HEK293T (cell line): ENCODE data around the gene FILIP1L.
A peak's percentile ranks its signal among the peaks of the same experiment; 100 is the strongest.

Source experiments
- CTCF ChIA-PET: fragments of 350-600 bp; formaldehyde crosslinking; extraction: SDS; loops from one replicate; lab custom pipeline; 2021; ENCODE audit warnings: antibody characterized with exemption, inconsistent platforms; lab: Yijun Ruan, JAX
- POLR2A ChIA-PET: fragments of 350-600 bp; formaldehyde crosslinking; extraction: SDS; loops from one replicate; lab custom pipeline; 2020; ENCODE audit warnings: antibody characterized with exemption, inconsistent platforms; lab: Yijun Ruan, JAX
- DNase-seq: peaks from one replicate; pipeline ENCODE4 v3.0.0; 2012; ENCODE audit warnings: mixed read lengths; ENCODE audit errors: extremely low spot score
- ARNT ChIP-seq: fragments of 450-650 bp; IDR thresholded peaks from 2 replicates; pipeline ENCODE4 v1.6.1; 2017; ENCODE audit warnings: mild to moderate bottlenecking
- BHLHE40 ChIP-seq: fragments of 450-650 bp; IDR thresholded peaks from 2 replicates; pipeline ENCODE4 v1.6.1; 2016; ENCODE audit warnings: mild to moderate bottlenecking, moderate library complexity, borderline replicate concordance
- CTBP1 ChIP-seq: fragments of 450-650 bp; IDR thresholded peaks from 2 replicates; pipeline ENCODE4 v1.6.1; 2016; ENCODE audit warnings: borderline replicate concordance
- ELF4 ChIP-seq: fragments of 450-650 bp; IDR thresholded peaks from 2 replicates; pipeline ENCODE4 v1.6.1; 2017; ENCODE audit warnings: antibody characterized with exemption
- FOXA1 ChIP-seq: fragments of 450-650 bp; IDR thresholded peaks from 2 replicates; pipeline ENCODE4 v1.6.1; 2016; ENCODE audit warnings: mild to moderate bottlenecking
- FOXK2 ChIP-seq: fragments of 450-650 bp; IDR thresholded peaks from 2 replicates; pipeline ENCODE4 v1.6.1; 2016; ENCODE audit warnings: mild to moderate bottlenecking
- FOXM1 ChIP-seq: fragments of 450-650 bp; IDR thresholded peaks from 2 replicates; pipeline ENCODE4 v1.6.1; 2017; ENCODE audit warnings: mild to moderate bottlenecking, borderline replicate concordance
- HDGF ChIP-seq: fragments of 450-650 bp; IDR thresholded peaks from 2 replicates; pipeline ENCODE4 v1.6.1; 2017; ENCODE audit warnings: antibody characterized with exemption, borderline replicate concordance
- L3MBTL2 ChIP-seq: fragments of 450-650 bp; conservative IDR thresholded peaks from 2 replicates; pipeline ENCODE4 v1.6.1; 2016; ENCODE audit warnings: mild to moderate bottlenecking
- LEF1 ChIP-seq: fragments of 450-650 bp; IDR thresholded peaks from 2 replicates; pipeline ENCODE4 v1.6.1; 2017; ENCODE audit warnings: mild to moderate bottlenecking, borderline replicate concordance
- NFRKB ChIP-seq: fragments of 450-650 bp; IDR thresholded peaks from 2 replicates; pipeline ENCODE4 v1.6.1; 2016; ENCODE audit warnings: mild to moderate bottlenecking, moderate library complexity
- PKNOX1 ChIP-seq: fragments of 450-650 bp; IDR thresholded peaks from 2 replicates; pipeline ENCODE4 v1.6.1; 2016
- SP1 ChIP-seq: fragments of 450-650 bp; IDR thresholded peaks from 2 replicates; pipeline ENCODE4 v1.6.1; 2017
- SUZ12 ChIP-seq: fragments of 450-650 bp; IDR thresholded peaks from 2 replicates; pipeline ENCODE4 v1.6.1; 2016; ENCODE audit warnings: mild to moderate bottlenecking
- TARDBP ChIP-seq: fragments of 450-650 bp; IDR thresholded peaks from 2 replicates; pipeline ENCODE4 v1.6.1; 2016
- ZNF384 ChIP-seq: fragments of 450-650 bp; IDR thresholded peaks from 2 replicates; pipeline ENCODE4 v1.6.1; 2016

FILIP1L gene

GRCh38 chr3:100073714-100074307, 40.5 kb downstream of the FILIP1L start:
- TF ChIP-seq ZNF384 (no peak), L3MBTL2 (no peak), SUZ12 (no peak), BHLHE40 (no peak), ARNT (no peak), TARDBP (no peak), FOXM1 (no peak), HDGF (no peak), PKNOX1 (no peak), FOXK2 (no peak), NFRKB (no peak), LEF1 (no peak), FOXA1 (no peak), SP1 (no peak), CTBP1 (no peak)
- DNase-seq, result no peak
- ChIA-PET CTCF (interaction anchor here (0.6 to 1.5 kb wide), 3 partner anchors 11 to 227 kb away, joined by 3 to 4 read pairs (median 3); no protein-coding TSS in a partner anchor), POLR2A (interaction anchor here (0.6 to 1.0 kb wide), 3 partner anchors 16 to 256 kb away, joined by 3 read pairs; partner anchors contain the start of genes CMSS1 and TBC1D23)

- ChIA-PET POLR2A (no interaction called here), CTCF (interaction anchor here (0.6 kb wide), 1 partner anchor 10 kb away, joined by 4 read pairs; no protein-coding TSS in a partner anchor)
- no peak for TF ChIP-seq ELF4
- TF ChIP-seq ZNF384, result no peak
- no peak for TF ChIP-seq L3MBTL2
- no peak for TF ChIP-seq ARNT
- no peak for TF ChIP-seq FOXM1
- no peak for TF ChIP-seq SUZ12
- DNase-seq, result no peak
Measured at GRCh38 chr3:100073049-100073713, 41.1 kb downstream of the FILIP1L start.

DNA sequence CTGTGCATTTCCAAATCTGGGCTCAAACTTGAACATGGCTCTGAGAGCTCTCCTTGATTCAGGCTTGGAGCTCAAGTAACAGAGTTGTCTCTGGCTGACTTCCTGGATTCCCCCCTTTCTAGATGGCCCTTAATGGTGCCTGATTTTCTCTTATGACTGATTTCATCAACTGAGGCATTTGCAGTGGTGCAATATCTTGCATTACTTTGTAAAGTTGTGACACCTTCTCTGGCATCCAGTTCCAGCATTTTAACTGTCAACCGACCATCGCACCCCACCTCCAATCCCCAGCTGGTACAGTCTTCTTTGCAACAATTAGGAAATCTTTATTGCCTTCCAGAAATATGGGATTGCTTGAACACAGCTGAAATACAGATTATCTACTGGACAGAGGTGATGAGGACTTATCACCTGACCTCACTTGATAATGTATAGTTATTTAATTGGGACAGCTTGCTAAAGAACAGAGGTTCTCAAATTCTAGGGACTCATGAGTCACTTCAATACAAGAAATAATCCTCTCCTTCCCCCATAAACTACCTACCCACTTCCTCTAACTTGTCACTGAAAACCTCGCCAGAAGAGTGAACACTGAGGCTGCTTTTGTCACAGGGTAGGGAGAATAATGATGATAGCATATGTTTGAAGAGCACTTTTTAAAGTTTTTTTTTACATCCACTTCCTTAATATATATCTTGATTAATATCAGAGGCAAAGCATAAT, 41.8 kb downstream of the FILIP1L start:
- TF ChIP-seq ARNT, result no peak
- no peak for TF ChIP-seq FOXK2
- no peak for TF ChIP-seq LEF1
- no peak for TF ChIP-seq FOXM1
- TF ChIP-seq ELF4, result no peak
- TF ChIP-seq FOXA1, result no peak
- no peak for TF ChIP-seq SUZ12
- no peak for TF ChIP-seq SP1
- no peak for DNase-seq
- POLR2A ChIA-PET, result no interaction called here
- CTCF ChIA-PET, result interaction anchor here (0.5 kb wide), 1 partner anchor 241 kb away, joined by 3 read pairs; no protein-coding TSS in a partner anchor

GRCh38 chr3:100069472-100069871, 44.8 kb downstream of the FILIP1L start:
- no peak for TF ChIP-seq ZNF384
- TF ChIP-seq HDGF, result no peak
- TF ChIP-seq CTBP1, result no peak
- TF ChIP-seq L3MBTL2, result no peak
- TF ChIP-seq FOXM1, result no peak
- TF ChIP-seq FOXK2, result no peak
- DNase-seq, result no peak
- POLR2A ChIA-PET, result no interaction called here
- CTCF ChIA-PET, result interaction anchor here (0.6 to 2.1 kb wide), 11 partner anchors 8 to 223 kb away, joined by 3 to 11 read pairs (median 4); no protein-coding TSS in a partner anchor

DNA sequence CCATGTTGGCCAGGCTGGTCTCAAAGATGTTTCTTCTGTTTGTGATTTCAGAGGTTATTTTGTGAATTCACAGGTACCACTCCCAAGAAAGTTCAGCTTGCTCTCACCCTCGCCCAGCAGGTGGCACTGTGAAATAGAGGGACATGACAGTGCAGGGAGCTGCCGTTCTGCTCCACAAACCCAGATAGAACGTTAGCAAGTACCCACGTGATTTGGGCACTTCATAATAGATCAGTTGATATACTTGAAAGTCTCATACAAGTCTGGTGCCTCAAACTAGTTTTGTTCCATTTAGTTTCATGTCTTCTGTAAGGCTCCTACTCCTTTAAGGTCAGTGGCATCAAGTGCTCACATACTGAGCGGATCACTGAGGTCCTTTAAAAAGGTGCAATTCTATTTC, 45.5 kb downstream of the FILIP1L start:
- POLR2A ChIA-PET, result interaction anchor here (0.9 kb wide), 1 partner anchor 185 kb away, joined by 4 read pairs; no protein-coding TSS in a partner anchor
- CTCF ChIA-PET, result interaction anchor here (0.6 to 2.1 kb wide), 12 partner anchors 8 to 222 kb away, joined by 3 to 11 read pairs (median 4); no protein-coding TSS in a partner anchor
- peak; percentile 80 for DNase-seq
- no peak for TF ChIP-seq LEF1
- TF ChIP-seq TARDBP, result no peak
- TF ChIP-seq ZNF384, result no peak
- no peak for TF ChIP-seq ARNT
- TF ChIP-seq L3MBTL2, result no peak
- TF ChIP-seq FOXA1, result no peak
- no peak for TF ChIP-seq HDGF
- TF ChIP-seq FOXK2, result no peak
- no peak for TF ChIP-seq NFRKB
- TF ChIP-seq FOXM1, result no peak
- TF ChIP-seq CTBP1, result no peak

DNA sequence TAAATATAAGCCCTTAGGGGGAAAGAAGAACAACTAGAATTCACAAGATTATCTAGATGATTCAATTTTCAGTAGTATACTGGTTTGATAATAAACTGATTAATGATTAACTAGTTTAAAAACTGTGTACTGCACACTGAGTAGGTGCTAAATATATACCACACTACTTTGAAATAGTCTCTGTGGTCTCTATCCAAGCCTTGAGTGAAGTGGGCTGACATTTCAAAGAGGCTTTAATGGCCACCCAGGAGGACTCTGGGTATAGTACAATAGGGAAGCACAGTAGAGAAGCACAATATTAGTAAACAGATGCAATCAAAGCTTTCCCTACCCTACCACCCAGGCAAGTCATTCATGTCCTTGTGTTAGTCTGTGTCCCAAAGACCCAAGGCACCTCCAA, 46.7 kb downstream of the FILIP1L start:
- POLR2A ChIA-PET, result no interaction called here
- CTCF ChIA-PET, result no interaction called here
- TF ChIP-seq LEF1, result no peak
- no peak for TF ChIP-seq PKNOX1
- TF ChIP-seq ARNT, result no peak
- TF ChIP-seq HDGF, result no peak
- TF ChIP-seq FOXM1, result no peak
- no peak for TF ChIP-seq ELF4
- TF ChIP-seq SUZ12, result no peak
- no peak for TF ChIP-seq L3MBTL2
- no peak for DNase-seq
